Measurements from ENCODE around the gene SUMO1. TPM values are rescaled to one million over a fixed set of nuclear protein-coding genes. Genes with fewer than 3 reads are reported as not detected.

SUMO1 gene
- total RNA-seq, 2 donors from 2014 or later, result 88.0 to 99.9 TPM

DNA sequence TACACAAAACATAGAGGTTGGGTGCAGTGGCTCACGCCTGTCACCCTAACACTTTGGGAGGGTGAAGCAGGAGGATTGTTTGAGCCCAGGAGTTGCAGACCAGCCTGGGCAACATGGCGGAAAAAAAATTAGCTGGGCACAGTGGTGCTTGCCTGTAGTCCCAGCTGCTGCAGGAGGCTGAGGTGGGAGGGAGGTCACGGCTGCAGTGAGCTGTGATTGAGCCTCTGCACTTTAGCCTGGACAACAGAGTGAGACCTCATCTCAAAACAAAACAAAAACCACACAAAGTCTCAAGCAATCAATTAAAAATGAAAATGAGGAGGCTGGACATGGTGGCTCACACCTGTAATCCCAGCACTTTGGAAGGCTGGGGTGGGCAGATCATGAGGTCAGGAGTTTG lies 32.1 kb upstream of the SUMO1 start:
- Histone ChIP-seq H3K4me3 (no peak overlapping the region), H3K36me3 (no peaks in the 10 kb centered on the region), H3K4me1 (no peaks in the 10 kb centered on the region), H3K9me3 (no peaks in the 10 kb centered on the region), H3K27ac (no peak overlapping the region), H3K9ac (ENCODE audit: low read depth in 2 of 2, low read length in 2 of 2) (no peak overlapping the region), H3K27me3 (no peaks in the 10 kb centered on the region)
- intact Hi-C loops (cut with DNase I), result no loop called here
- TF ChIP-seq, protein P1, sequence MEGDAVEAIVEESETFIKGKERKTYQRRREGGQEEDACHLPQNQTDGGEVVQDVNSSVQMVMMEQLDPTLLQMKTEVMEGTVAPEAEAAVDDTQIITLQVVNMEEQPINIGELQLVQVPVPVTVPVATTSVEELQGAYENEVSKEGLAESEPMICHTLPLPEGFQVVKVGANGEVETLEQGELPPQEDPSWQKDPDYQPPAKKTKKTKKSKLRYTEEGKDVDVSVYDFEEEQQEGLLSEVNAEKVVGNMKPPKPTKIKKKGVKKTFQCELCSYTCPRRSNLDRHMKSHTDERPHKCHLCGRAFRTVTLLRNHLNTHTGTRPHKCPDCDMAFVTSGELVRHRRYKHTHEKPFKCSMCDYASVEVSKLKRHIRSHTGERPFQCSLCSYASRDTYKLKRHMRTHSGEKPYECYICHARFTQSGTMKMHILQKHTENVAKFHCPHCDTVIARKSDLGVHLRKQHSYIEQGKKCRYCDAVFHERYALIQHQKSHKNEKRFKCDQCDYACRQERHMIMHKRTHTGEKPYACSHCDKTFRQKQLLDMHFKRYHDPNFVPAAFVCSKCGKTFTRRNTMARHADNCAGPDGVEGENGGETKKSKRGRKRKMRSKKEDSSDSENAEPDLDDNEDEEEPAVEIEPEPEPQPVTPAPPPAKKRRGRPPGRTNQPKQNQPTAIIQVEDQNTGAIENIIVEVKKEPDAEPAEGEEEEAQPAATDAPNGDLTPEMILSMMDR (IDR thresholded peaks at IDR 0.05), result no peak
- DNase-seq, result no peak

DNA sequence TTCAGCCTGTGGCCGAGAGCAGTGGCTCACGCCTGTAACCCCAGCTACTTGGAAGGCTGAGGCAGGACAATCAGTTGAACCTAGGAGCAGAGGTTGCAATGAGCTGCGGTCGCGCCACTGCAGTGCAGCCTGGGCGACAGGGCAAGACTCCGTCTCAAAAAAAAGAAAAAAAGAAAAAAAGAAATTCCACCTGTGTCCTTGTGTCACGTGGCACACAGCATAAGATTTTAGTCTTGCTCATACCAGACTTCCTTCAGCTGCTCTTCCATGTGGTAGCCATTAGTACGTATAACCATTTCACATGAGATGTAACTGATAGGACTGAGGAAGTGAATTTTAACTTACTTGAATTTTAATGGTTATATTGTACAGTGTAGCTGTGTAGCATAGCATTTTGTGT lies 31.2 kb upstream of the SUMO1 start:
- H3K27me3 ChIP-seq, result no peaks in the 10 kb centered on the region
- TF ChIP-seq, protein P1 (IDR thresholded peaks at IDR 0.05), result no peak
- no peak overlapping the region for H3K9ac ChIP-seq (ENCODE audit: low read depth in 2 of 2, low read length in 2 of 2)
- DNase-seq, result no peak
- peak overlapping the region; percentile 9 for H3K27ac ChIP-seq
- no peak overlapping the region for H3K4me3 ChIP-seq
- intact Hi-C loops (cut with DNase I), result no loop called here
- H3K36me3 ChIP-seq, result no peaks in the 10 kb centered on the region
- no peaks in the 10 kb centered on the region for H3K9me3 ChIP-seq
- H3K4me1 ChIP-seq, result no peaks in the 10 kb centered on the region

DNA sequence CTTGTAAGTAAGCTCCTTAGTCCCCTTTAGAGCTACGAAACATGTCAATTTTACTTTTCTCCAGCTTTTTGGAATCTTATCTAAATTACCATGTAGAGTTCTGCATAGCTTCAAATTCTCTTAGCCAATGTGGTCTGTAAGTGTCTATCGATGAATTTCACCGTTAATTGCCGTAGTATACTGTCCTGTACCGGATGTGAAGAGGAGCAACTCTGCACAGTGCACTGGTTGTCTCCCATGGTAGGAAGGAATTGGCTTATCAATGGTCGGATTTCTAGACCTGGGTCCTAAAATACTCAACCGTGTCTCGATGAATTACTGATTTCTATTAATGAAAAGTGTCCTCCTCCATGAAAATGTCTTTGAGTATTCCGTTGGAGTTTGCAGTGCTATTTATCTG lies 29.1 kb upstream of the SUMO1 start:
- Histone ChIP-seq H3K9ac (ENCODE audit: low read depth in 2 of 2, low read length in 2 of 2) (peak overlapping the region in 1 of 2 donors; percentile 94), H3K27me3 (no peaks in the 10 kb centered on the region), H3K4me3 (peak overlapping the region; percentile 93), H3K4me1 (no peaks in the 10 kb centered on the region), H3K36me3 (no peaks in the 10 kb centered on the region), H3K27ac (no peak overlapping the region), H3K9me3 (no peaks in the 10 kb centered on the region)
- TF ChIP-seq, protein P1 (IDR thresholded peaks at IDR 0.05), result no peak
- intact Hi-C loops (cut with DNase I), result no loop called here
- no peak for DNase-seq

DNA sequence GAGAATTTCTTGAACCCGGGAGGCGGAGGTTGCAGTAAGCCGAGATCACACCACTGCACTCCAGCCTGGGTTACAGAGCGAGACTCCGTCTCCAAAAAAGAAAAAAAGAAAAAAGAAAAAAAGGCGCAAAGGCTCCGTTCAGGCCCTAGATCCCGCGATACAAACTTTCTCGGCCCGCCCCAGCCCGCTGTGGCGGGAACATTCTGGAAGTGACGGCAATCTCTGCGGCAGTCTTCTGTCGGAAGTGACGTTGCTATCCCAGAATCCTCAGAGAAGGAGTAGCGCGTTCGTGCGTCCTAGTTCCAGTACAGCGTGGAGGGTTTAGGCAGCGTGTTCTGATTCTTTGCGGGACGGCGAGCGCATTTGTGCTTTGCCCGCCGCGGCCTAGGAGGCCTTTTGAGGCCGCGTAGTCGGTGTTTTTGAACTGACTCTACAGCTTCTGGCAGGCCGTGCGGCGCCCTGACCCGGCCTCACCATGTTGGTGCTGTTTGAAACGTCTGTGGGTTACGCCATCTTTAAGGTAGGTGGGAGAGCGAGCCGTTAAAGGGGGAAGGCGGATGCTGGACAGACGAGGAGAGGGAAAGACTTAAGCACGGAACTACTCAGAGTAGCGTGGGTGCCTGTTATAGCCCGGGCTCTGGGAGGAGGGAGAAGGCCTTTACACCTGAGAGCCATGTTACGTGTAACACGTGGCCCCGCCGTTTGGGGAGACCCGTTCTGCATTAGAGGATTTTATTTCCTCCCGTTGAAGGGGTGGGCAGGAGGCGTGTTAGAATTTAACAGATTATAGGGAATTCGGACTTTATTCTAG lies 27.3 kb upstream of the SUMO1 start, which contains the start of gene NOP58:
NOP58 (plus strand) TSS at position 297 of the 811 bp plus-strand sequence; CDS start at position 476, 179 bp downstream.
- DNase-seq, result peak; percentile 96
- no peaks in the 10 kb centered on the region for H3K36me3 ChIP-seq
- no peaks in the 10 kb centered on the region for H3K27me3 ChIP-seq
- H3K4me3 ChIP-seq, result peak within 1 kb of the TSS; percentile 93
- TF ChIP-seq, protein P1 (IDR thresholded peaks at IDR 0.05), result no peak
- H3K9ac ChIP-seq (ENCODE audit: low read depth in 2 of 2, low read length in 2 of 2), result peak within 1 kb of the TSS; percentile 87 to 94
- H3K4me1 ChIP-seq, result no peaks in the 10 kb centered on the region
- peak within 1 kb of the TSS; percentile 96 for H3K27ac ChIP-seq
- H3K9me3 ChIP-seq, result no peaks in the 10 kb centered on the region
- intact Hi-C loops (cut with DNase I), result no loop called here

DNA sequence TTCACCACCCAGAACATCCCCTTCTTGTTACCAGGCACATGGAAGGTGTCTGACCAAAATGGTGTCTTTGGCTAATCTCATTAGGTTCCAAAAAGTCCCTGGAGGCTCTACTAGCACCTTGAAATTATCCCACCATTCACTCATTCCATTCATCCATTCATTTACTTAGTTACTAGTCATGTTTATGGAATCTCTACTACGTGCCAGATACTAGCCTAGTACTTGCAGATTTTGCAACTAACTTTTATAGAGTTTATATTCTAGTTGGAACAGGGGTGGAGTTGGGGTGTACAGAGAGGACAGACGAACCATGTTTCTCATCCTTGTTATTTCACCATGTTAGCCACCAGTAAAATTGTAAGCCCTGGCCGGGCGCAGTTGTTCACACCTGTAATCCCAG lies 23.1 kb upstream of the SUMO1 start:
- Histone ChIP-seq H3K9me3 (no peaks in the 10 kb centered on the region), H3K9ac (ENCODE audit: low read depth in 2 of 2, low read length in 2 of 2) (no peak overlapping the region)

More for the DNA sequence above, 23.1 kb upstream of the SUMO1 start:
- intact Hi-C loops (cut with DNase I), result no loop called here
- Histone ChIP-seq H3K27ac (no peak overlapping the region), H3K4me1 (no peaks in the 10 kb centered on the region), H3K4me3 (no peak overlapping the region), H3K27me3 (no peaks in the 10 kb centered on the region), H3K36me3 (no peaks in the 10 kb centered on the region)
- DNase-seq, result no peak
- TF ChIP-seq, protein P1 (IDR thresholded peaks at IDR 0.05), result no peak

Measured in colonic mucosa (tissue), 4 donors.